GM23338 (cell line): ENCODE data around the gene TRPM7. TPM values are rescaled to one million over a fixed set of nuclear protein-coding genes. Genes with fewer than 3 reads are reported as not detected.

Source experiments
- ATAC-seq: fragments of 200-7000 bp; cut with Tn5 transposase; 3 replicates; pipeline ENCODE4 v1.9.1; 2020
- DNase-seq: peaks from one replicate; pipeline ENCODE4 v3.0.0-alpha.2; 2015; ENCODE audit warnings: low spot score
- H2AFZ ChIP-seq: fragments of 200-600 bp; sonication (generic); 2 replicates; pipeline ENCODE4 v1.8.0; 2016; ENCODE audit warnings: antibody characterized with exemption, mild to moderate bottlenecking, moderate library complexity
- H3F3A ChIP-seq: fragments of 200-600 bp; sonication (generic); replicated peaks from 2 replicates; pipeline ENCODE4 v1.8.0; 2017; ENCODE audit warnings: antibody characterized with exemption, mixed run types, low read depth
- H3K27ac ChIP-seq: fragments of 200-600 bp; sonication (generic); 2 replicates; pipeline ENCODE4 v1.6.1; 2016; ENCODE audit warnings: low read depth
- H3K27me3 ChIP-seq: fragments of 200-600 bp; sonication (generic); 2 replicates; pipeline ENCODE4 v1.8.0; 2016; ENCODE audit warnings: mild to moderate bottlenecking, mixed run types, moderate library complexity; ENCODE audit not compliant: insufficient read depth
- H3K36me3 ChIP-seq: fragments of 200-600 bp; sonication (generic); 2 replicates; pipeline ENCODE4 v1.8.0; 2016; ENCODE audit warnings: mild to moderate bottlenecking; ENCODE audit not compliant: insufficient read depth
- H3K4me1 ChIP-seq: fragments of 200-600 bp; sonication (generic); 2 replicates; pipeline ENCODE4 v1.8.0; 2016; ENCODE audit warnings: mild to moderate bottlenecking, moderate library complexity; ENCODE audit not compliant: insufficient read depth
- H3K4me2 ChIP-seq: fragments of 200-600 bp; sonication (generic); 2 replicates; pipeline ENCODE4 v1.7.1; 2017; ENCODE audit warnings: mixed run types
- H3K4me3 ChIP-seq: fragments of 200-600 bp; sonication (generic); 2 replicates; pipeline ENCODE4 v1.6.1; 2016; ENCODE audit warnings: mixed run types
- H3K79me2 ChIP-seq: fragments of 200-600 bp; sonication (generic); replicated peaks from 2 replicates; pipeline ENCODE4 v1.8.0; 2017; ENCODE audit warnings: mild to moderate bottlenecking; ENCODE audit not compliant: insufficient read depth
- H3K9me2 ChIP-seq: fragments of 200-600 bp; sonication (generic); 2 replicates; pipeline ENCODE4 v1.8.0; 2017; ENCODE audit not compliant: insufficient read depth
- H4K20me1 ChIP-seq: fragments of 200-600 bp; sonication (generic); replicated peaks from 2 replicates; pipeline ENCODE4 v1.8.0; 2017; ENCODE audit warnings: mild to moderate bottlenecking; ENCODE audit not compliant: insufficient read depth
- H3K27ac Mint-ChIP-seq: 2 replicates; pipeline ENCODE4 v1.8.0; 2020; ENCODE audit warnings: inconsistent platforms, mild to moderate bottlenecking, moderate library complexity, mixed read lengths
- H3K27me3 Mint-ChIP-seq: 3 replicates; pipeline ENCODE4 v1.8.0; 2022; ENCODE audit warnings: low read depth, mild to moderate bottlenecking, moderate library complexity, mixed read lengths, inconsistent platforms; ENCODE audit not compliant: insufficient read depth, poor library complexity
- H3K36me3 Mint-ChIP-seq: 3 replicates; pipeline ENCODE4 v1.8.0; 2021; ENCODE audit warnings: low read depth, mild to moderate bottlenecking, inconsistent platforms, moderate library complexity, mixed read lengths
- H3K4me1 Mint-ChIP-seq: 3 replicates; pipeline ENCODE4 v1.8.0; 2020; ENCODE audit warnings: mild to moderate bottlenecking, inconsistent platforms, mixed read lengths
- H3K4me3 Mint-ChIP-seq: 3 replicates; pipeline ENCODE4 v1.8.0; 2021; ENCODE audit warnings: moderate library complexity, mild to moderate bottlenecking, inconsistent platforms, mixed read lengths
- H3K9me3 Mint-ChIP-seq: 3 replicates; pipeline ENCODE4 v1.8.0; 2020; ENCODE audit warnings: moderate library complexity, mild to moderate bottlenecking, inconsistent platforms, mixed read lengths
- CREB1 ChIP-seq: fragments of 250-450 bp; sonication (Bioruptor Pico); IDR thresholded peaks from 2 replicates; pipeline ENCODE4 v1.5.0; 2020; ENCODE audit warnings: low read depth, mild to moderate bottlenecking, moderate library complexity
- CTCF ChIP-seq, 2 experiments: fragments of 200-600 bp in 1 of 2; sonication (generic) in 1 of 2; conservative IDR thresholded peaks; 2 replicates each; pipeline versions ENCODE4 v1.5.1 to v1.6.1; 2016 to 2017; ENCODE audit warnings: antibody characterized with exemption in 2 of 2, low read depth in 2 of 2, mild to moderate bottlenecking in 2 of 2, moderate library complexity in 1 of 2
- ETS1 ChIP-seq: IDR thresholded peaks from 2 replicates; pipeline ENCODE4 v1.6.1; 2016; ENCODE audit warnings: antibody characterized with exemption
- EZH2phosphoT487 ChIP-seq: fragments of 200-600 bp; sonication (generic); IDR thresholded peaks from one replicate; pipeline ENCODE4 v1.8.1; 2018; ENCODE audit warnings: antibody characterized with exemption; ENCODE audit not compliant: unreplicated experiment
- JUNB ChIP-seq: IDR thresholded peaks from one replicate; pipeline ENCODE4 v1.6.1; 2016; ENCODE audit warnings: antibody characterized with exemption; ENCODE audit not compliant: unreplicated experiment
- NANOG ChIP-seq: IDR thresholded peaks from 2 replicates; pipeline ENCODE4 v1.6.1; 2016; ENCODE audit warnings: antibody characterized with exemption, borderline replicate concordance
- POLR2AphosphoS5 ChIP-seq: IDR thresholded peaks from 2 replicates; pipeline ENCODE4 v1.6.1; 2016; ENCODE audit warnings: antibody characterized with exemption, low read depth
- REST ChIP-seq: IDR thresholded peaks from one replicate; pipeline ENCODE4 v1.6.1; 2018; ENCODE audit warnings: antibody characterized with exemption; ENCODE audit not compliant: unreplicated experiment
- STAT1 ChIP-seq: IDR thresholded peaks from one replicate; pipeline ENCODE4 v1.6.1; 2016; ENCODE audit warnings: antibody characterized with exemption; ENCODE audit not compliant: unreplicated experiment
- ZNF114 ChIP-seq: fragments of 250-450 bp; sonication (Bioruptor Pico); IDR thresholded peaks from 2 replicates; pipeline ENCODE4 v1.5.0; 2020; ENCODE audit warnings: mild to moderate bottlenecking, moderate library complexity
- ZNF331 ChIP-seq: fragments of 250-450 bp; sonication (Bioruptor Pico); IDR thresholded peaks from 2 replicates; pipeline ENCODE4 v1.5.0; 2020; ENCODE audit warnings: low read depth, mild to moderate bottlenecking, moderate library complexity
- polyA plus RNA-seq: library from polyadenylated mRNA; unstranded; fragments of >200 nt; fragmentation: Nextera tagmentation; extraction: Ambion mirVana; gene quantifications from 2 replicates; pipeline ENCODE4 v1.2.1, GENCODE V29; 2016
- total RNA-seq: library from RNA; depleted of rRNA; stranded (reverse); fragments of >200 nt; shearing (Covaris generic); gene quantifications from 2 replicates; pipeline ENCODE4 v1.2.3, GENCODE V29; 2014

The TRPM7 gene
- total and polyA plus RNA-seq, 2 experiments from 2014 or later, result 8.3 to 41.0 TPM

DNA sequence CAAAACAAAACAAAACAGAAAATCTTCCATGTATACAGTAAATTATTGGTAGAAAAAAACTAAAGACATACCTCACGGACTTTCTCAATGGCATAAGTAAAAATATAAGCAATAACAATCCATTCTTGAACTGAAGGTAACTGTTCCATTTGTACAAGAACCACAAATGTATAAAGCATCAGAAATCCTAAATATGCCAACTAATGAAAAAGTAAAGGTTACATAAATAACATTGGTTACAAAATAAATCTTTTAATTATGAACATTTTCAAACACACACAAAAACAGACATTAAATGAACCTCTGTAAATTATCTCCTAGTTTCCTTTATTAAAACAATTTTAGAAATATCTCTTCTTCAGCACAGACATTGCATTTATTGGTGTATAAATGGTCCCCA, 79.5 kb downstream of the TRPM7 start:
- Histone ChIP-seq H2AFZ (no peak overlapping the region), H3K36me3 (peaks cover 6% of the 10 kb centered on the region), H3K79me2 (no peaks in the 10 kb centered on the region), H4K20me1 (no peaks in the 10 kb centered on the region), H3K4me1 (no peaks in the 10 kb centered on the region), H3K9me2 (no peaks in the 10 kb centered on the region), H3K4me2 (no peak overlapping the region), H3K4me3 (no peak overlapping the region), H3K27me3 (no peaks in the 10 kb centered on the region), H3K27ac (no peak overlapping the region), H3F3A (no peaks in the 10 kb centered on the region)
- no peak overlapping the region for H3K4me3 Mint-ChIP-seq
- H3K36me3 Mint-ChIP-seq, result peaks cover 49% of the 10 kb centered on the region
- no peak overlapping the region for H3K27ac Mint-ChIP-seq
- H3K4me1 Mint-ChIP-seq, result peaks cover 3% of the 10 kb centered on the region; the same call in 1 of the 3 replicates
- TF ChIP-seq CREB1 (CRISPR knock-in tag) (no peak), STAT1 (no peak), REST (no peak), JUNB (no peak), ZNF114 (no peak), CTCF (conservative IDR thresholded peaks at IDR 0.05; ENCODE audit: low read depth in 2 of 2) (no peak), POLR2AphosphoS5 (no peak)
- no peaks in the 10 kb centered on the region for H3K9me3 Mint-ChIP-seq
- ATAC-seq (no peak), DNase-seq (no peak)
- peaks cover 1% of the 10 kb centered on the region for H3K27me3 Mint-ChIP-seq

DNA sequence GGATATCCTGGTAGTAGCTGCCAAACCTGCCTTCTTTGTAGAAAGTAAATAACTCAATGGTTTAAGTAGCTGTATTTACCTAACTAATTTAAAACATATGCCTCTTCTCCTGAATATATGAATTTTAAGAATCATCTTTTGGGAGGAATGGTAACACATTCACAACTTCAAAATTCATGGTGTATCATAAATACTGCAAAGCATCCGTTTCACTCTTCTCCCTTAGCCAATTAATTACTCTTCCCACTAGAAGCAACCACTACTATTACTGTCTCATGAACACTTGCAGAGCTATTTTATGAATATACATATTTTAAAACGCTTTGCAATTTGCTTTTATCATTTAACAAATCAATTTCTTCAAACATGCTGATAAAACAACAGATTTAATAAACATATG, 81.1 kb downstream of the TRPM7 start:
- H3K9me3 Mint-ChIP-seq, result no peaks in the 10 kb centered on the region
- TF ChIP-seq STAT1, result no peak
- TF ChIP-seq JUNB, result no peak
- TF ChIP-seq ETS1, result no peak
- TF ChIP-seq REST, result no peak
- TF ChIP-seq POLR2AphosphoS5, result no peak
- no peak for TF ChIP-seq CTCF (conservative IDR thresholded peaks at IDR 0.05; ENCODE audit: low read depth in 2 of 2)
- no peak for TF ChIP-seq ZNF331 (CRISPR knock-in tag)
- TF ChIP-seq EZH2phosphoT487, result no peak
- no peak for TF ChIP-seq NANOG

More for the DNA sequence above, 81.1 kb downstream of the TRPM7 start:
- Histone ChIP-seq H2AFZ (no peak overlapping the region), H3K9me2 (no peaks in the 10 kb centered on the region), H3K4me2 (no peak overlapping the region), H3K4me3 (no peak overlapping the region), H3K79me2 (no peaks in the 10 kb centered on the region), H3K27me3 (no peaks in the 10 kb centered on the region), H3K4me1 (no peaks in the 10 kb centered on the region), H3K27ac (no peak overlapping the region), H3K36me3 (peaks cover 6% of the 10 kb centered on the region; the same call in 1 of the 2 replicates), H3F3A (no peaks in the 10 kb centered on the region), H4K20me1 (no peaks in the 10 kb centered on the region)
- no peak for DNase-seq
- Mint-ChIP-seq H3K27ac (peak overlapping the region; percentile 19; the same call in 1 of the 2 replicates), H3K36me3 (peaks cover 45% of the 10 kb centered on the region), H3K4me3 (no peak overlapping the region), H3K4me1 (peaks cover 3% of the 10 kb centered on the region; the same call in 1 of the 3 replicates), H3K27me3 (no peaks in the 10 kb centered on the region)
- ATAC-seq, result no peak
